Limb (tissue), 2 donors: ENCODE measurements around the gene POLR2J.
"Not testable (repeated sequence)": the region's sequence is repeated elsewhere in the genome, so short reads cannot be mapped to it uniquely, and the experiment has no call there.

ENCODE experiments used
- DNase-seq, 2 donors: peaks; one replicate each; pipeline ENCODE4 v3.0.0-alpha.2; 2016; ENCODE audit errors: extremely low spot score in 2 of 2

Gene POLR2J

DNA sequence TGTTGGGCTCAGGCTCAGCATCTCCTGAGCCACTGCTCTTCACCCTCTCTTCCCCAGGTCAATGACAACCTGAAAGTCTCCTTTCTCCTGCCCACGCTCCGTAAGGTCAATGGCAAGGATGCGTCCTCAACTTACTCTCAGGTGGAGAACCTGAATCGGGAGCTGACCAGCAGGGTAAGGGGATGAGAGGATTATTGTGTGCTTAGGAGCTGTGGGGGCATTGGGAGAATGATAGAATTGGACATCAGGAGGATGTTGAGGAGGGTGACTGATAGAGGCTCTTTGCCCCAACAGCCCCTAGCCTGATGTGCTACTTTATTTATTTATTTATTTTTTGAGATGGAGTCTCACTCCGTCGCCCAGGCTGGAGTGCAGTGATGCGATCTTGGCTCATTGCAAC, 12.6 kb downstream of the POLR2J start:
- no peak for DNase-seq

DNA sequence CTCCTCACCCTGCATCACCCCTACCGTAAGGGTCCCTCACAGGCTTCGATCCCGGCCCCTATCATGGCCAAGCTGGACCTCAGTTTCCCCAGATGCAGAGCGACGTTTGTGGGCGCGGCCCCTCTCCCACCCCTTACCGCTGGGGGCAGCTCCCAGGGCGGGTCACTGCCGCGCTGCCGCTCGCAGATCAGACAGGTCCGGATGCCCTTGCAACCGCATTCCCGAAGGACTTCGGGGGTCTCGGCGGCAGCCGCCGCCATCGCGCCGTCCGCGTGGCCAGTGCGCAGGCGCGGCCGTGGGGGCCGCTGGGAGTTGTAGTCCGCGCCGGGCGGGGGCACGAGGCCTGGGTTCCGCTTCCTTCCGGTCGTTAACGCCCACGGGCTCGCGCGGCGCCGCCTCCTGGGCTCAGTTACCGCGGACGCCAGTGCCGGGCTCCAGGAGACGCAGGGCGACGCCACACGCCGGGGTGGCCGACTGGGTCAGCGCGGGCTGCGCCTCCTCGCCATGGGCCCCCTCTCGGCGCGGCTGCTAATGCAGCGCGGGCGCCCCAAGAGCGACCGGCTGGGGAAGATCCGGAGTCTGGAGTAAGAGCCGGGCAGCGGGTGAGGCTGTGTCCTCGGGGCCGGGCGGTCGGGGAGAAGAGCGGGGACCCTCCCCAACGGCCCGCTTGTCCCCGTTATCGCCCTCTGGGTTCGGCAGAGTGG, 14.0 kb downstream of the POLR2J start, which contains the start of the genes ALKBH4 and LRWD1:
TSS of gene ALKBH4 (minus strand) at position 287 of the 704 bp plus-strand sequence. CDS start at position 260, 27 bp downstream.
TSS of gene LRWD1 (plus strand) at position 408 of the 704 bp plus-strand sequence. CDS start at position 505, 97 bp downstream.
- DNase-seq, result peak; percentile 92 to 97

GRCh38 chr7:102463841-102464576, 14.7 kb downstream of the POLR2J start:
- no peak for DNase-seq

DNA sequence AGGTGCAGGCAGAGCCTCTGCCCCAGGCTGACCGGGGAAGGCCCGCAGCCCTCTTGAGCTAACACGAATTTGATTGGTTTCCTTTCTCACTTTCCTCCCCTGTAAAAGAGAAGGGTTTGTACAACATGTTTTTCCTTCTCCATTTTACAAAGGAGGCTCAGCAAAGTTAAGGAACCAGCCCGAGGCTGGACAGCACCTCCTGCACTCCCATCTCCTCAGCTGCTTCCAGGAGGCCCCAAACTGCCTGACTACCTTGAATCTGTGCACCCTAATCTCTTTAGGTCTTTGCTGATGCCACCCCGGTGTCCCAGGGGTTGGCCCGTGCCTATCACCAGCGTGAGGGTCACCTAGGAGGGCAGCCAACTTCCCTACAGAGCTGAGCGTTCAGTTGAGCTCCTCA, 18.3 kb downstream of the POLR2J start:
- no peak for DNase-seq

DNA sequence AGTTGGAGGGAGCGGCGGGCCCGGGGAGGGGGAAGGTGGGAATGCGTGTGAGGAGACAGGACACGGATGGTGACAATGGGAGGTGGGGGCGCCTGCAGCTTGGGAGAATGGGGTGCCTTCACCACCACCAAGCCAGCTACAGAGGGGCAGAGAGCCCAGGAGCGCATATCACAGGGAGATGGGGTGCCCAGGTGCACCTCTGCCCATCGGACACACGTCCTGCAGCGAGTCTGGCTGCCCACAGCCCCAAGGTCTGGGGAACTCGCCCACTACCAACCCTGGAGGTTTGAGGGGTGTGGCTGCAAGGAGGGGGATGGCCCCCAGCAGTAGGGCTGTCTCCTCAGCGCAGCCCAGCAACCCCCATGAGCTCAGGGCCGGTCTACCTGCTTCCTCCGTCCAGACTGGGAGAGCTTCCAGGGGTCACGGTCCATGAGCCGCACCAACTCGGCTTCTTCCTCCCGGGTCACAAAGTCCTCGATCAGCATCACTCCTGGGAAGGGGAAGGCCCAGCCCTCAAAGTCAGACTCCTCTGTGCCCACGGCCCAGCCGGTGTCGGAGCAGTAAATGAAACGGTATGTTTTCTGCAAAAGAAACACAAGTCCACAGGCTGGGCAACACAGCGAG, 19.4 kb downstream of the POLR2J start:
- no peak for DNase-seq

DNA sequence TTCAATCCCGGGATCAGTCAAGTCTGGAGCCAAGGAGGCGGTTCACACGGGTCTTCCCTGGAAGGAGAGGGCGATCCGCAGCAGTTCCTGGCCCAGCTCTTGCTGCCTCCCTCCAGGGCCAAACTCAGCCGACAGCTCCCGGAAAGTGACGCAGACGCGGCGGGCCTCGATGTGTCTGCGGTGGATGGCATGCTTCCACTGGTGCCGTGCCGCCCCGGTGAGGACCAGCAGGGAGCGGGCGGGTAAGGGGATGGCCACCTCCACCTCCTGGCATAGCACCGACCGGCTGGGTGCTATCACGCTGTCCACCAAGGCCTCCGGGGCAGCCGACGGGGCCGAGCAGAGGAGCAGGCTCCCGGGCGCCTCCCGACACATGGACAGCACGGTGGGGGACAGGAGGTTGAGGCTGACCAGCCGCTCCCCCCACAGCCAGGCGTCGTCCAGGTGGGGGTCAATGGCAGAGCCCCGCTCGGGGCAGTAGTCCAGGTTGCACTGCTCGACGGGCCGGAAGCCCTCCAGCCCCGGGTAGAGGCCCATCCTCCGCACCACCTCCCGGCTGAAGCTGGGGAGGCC, 21.3 kb downstream of the POLR2J start:
- no peak for DNase-seq

DNA sequence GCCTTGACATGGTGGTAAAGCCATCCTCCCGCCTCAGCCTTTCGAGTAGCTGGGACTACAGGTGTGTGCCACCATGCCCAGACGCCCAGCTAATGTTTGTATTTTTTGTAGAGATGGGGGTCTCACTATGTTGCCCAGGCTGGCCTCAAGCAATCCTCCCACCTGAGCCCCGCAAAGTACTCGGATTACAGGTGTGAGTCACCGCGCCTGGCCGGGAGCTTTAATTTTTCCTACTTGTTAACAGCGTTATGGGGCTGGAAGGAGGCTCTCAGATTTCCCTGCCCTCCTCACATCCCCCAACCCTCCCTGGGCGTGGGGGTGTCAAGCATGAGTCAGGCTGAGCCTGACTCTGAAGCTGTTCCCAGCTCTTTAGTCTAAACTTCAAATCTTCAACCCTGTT, 22.4 kb downstream of the POLR2J start:
- no peak for DNase-seq

- no peak for DNase-seq
These were observed 23.1 kb downstream of the POLR2J start for GRCh38 chr7:102455596-102455995.

DNA sequence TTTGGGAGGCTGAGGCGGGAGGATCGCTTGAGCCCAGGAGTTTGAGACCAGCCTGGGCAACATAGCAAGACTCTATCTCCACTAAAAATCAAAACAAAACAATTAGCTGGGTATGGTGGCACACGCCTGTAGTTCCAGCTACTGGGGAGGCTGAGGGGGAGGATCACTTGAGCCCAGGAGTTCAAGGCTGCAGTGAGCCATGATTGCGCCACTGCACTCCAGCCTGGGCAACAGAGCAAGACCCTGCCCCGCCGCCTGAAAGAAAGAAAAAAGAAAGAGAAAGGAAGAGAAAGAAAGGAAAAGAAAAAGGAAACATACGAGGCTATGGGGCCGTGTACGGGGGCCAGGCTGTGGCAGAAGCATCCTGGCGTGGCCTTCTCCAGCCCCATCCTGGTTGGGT, 23.8 kb downstream of the POLR2J start:
- DNase-seq, result not testable (repeated sequence)

- no peak for DNase-seq
These were observed 24.3 kb downstream of the POLR2J start for GRCh38 chr7:102454468-102454867.

- no peak for DNase-seq
These were observed 25.4 kb downstream of the POLR2J start for GRCh38 chr7:102453319-102453718.

DNA sequence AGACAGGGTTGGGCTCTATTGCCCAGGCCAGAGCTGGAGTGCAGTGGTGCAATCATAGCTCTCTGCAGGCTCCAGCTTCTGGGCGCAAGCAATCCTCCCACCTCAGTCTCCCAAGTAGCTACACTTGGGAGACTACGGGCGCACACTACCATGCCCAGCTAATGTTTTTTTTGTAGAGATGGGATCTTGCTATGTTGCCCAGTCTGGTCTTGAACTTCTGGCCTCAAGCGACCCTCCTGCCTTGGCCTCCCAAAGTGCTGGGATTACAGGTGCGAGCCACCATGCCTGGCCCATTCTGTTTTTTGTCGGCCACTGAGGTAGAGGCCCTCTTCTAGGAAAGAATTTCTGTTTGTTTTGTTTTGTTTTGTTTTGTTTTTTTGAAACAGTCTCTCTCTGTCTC, 26.3 kb downstream of the POLR2J start:
- no peak for DNase-seq

DNA sequence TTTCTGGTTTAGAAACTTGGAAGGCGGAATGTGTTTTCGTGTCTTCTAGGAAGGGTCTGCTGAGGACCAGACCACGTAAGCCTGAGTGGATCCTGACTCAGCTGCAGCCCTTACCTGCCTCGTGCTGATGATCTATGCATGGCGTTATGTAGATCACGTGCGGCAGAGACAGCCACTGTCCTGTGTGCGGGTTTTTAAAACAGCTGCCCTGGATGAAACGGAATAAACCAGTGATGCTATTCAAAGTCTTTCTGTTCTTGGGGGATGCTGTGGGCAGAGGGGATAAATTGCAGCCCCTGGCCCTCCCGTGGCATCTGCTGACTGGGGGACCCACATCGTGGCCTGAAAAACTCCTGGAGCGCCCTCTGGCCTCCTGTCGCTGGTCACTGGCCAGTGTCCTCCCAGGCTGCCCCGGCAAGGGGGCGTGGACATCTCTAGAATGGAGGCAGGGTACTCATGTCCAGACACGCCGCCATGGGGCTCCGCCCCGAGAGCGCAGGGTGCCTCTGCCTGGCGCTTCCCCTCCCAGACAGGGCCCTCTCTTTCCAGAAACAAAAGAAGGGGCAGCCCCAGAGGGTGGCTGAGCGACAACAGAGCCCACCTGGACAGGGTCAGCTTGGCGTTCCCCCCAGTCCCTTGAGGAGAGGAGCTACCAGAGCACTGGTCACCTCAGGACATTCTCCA, 27.2 kb downstream of the POLR2J start:
- no peak for DNase-seq

DNA sequence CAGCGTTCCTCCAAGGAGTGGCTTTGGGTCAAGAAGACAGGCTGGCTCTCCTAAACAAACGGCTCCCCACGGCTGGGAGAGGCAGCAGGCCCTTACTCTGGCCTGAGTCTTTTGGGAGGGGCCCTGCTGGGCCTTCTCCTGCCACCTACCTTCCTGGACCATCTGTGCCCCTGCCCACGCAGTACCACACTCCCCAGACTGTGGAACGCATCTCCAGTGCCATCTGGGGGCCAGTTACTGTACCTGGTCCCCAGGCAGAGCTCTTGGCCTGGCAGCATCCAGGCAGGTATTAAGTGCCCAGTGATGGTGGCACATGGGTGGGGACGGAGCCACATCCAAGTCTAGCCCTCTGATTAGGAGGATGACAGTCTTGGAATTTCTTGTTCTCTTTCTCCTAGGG, 28.5 kb downstream of the POLR2J start:
- DNase-seq, result no peak

DNA sequence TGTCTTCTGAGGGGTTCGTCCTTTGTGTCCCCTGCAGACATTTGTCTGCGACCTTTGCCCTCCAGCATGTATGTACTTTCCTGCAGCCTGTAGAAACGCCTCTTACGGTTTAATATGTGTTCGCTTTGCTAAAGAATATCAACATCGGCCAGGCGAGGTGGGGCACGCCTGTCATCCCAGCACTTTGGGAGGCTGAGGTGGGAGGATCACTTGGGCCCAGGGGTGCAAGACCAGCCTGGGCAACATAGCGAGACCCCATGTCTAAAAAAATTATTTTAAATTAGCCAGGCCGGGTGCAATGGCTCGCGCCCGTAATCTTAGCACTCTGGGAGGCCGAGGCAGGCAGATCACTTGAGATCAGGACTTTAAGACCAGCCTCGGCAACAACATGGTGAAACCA, 29.6 kb downstream of the POLR2J start:
- DNase-seq, result no peak

- no peak for DNase-seq
These were observed 31.4 kb downstream of the POLR2J start for GRCh38 chr7:102447311-102447710.

GRCh38 chr7:102446387-102447156, 32.1 kb downstream of the POLR2J start:
- no peak for DNase-seq

GRCh38 chr7:102445674-102446071, 33.0 kb downstream of the POLR2J start:
- no peak for DNase-seq

DNA sequence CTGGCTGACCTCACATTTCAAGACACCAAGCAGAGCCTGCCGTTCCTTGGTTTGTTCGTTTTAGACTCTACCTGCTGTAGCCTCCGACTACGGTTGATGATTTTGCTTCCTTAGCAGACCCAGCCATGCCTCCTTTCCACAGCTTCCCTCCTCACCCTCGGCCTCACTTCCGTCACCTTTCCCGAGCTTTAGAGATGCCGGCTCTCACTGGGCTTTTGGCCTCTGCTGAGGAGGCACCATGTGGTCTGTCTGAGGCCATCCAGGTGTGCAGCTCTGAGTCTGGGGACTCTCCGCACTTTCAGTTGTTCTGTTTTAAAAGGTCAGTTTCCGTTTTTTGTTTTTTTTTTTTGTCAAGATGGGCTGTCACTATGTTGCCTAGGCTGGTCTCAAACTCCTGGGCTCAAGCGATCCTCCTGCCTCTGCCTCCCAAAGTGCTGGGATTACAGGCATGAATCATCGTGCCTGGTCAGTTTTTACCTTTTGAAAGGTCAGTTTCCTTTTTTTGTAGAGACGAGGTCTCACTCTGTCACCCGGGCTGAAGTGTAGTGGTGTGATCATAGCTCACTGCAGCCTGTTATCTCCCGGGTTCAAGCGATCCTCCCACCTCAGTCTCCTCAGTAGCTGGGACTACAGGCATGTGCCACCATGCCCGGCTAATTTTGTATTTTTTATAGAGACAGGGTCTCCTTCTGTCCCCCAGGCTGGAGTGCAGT, 33.6 kb downstream of the POLR2J start:
- no peak for DNase-seq
